DOHH2 (cell line): ENCODE data around the gene TSGA10.

Source experiments
- H3F3A ChIP-seq: fragments of 200-600 bp; sonication (generic), shearing (Covaris generic); 2 replicates; pipeline ENCODE4 v1.6.0; 2016; ENCODE audit warnings: antibody characterized with exemption, mild to moderate bottlenecking; ENCODE audit not compliant: control insufficient read depth, insufficient read depth
- H3K27ac ChIP-seq: fragments of 200-600 bp; sonication (generic); 2 replicates; pipeline ENCODE4 v1.5.1; 2014; ENCODE audit warnings: low read depth, mild to moderate bottlenecking, low read length, moderate library complexity
- H3K27me3 ChIP-seq: fragments of 200-600 bp; sonication (generic); 2 replicates; pipeline ENCODE4 v1.6.1; 2014; ENCODE audit warnings: mild to moderate bottlenecking, low read length, mixed read lengths; ENCODE audit not compliant: control insufficient read depth
- H3K36me3 ChIP-seq: fragments of 200-600 bp; sonication (generic); 2 replicates; pipeline ENCODE4 v1.6.1; 2014; ENCODE audit warnings: mild to moderate bottlenecking, low read length, moderate library complexity, mixed read lengths; ENCODE audit not compliant: control insufficient read depth
- H3K4me1 ChIP-seq: fragments of 200-600 bp; sonication (generic); 2 replicates; pipeline ENCODE4 v1.6.1; 2014; ENCODE audit warnings: mild to moderate bottlenecking, low read length, mixed read lengths; ENCODE audit not compliant: control insufficient read depth
- H3K4me2 ChIP-seq: fragments of 200-600 bp; sonication (generic); 2 replicates; pipeline ENCODE4 v1.6.0; 2014; ENCODE audit warnings: mild to moderate bottlenecking, low read length, moderate library complexity
- H3K4me3 ChIP-seq: fragments of 200-600 bp; sonication (generic); 2 replicates; pipeline ENCODE4 v1.5.1; 2014; ENCODE audit warnings: mild to moderate bottlenecking, low read length, mixed read lengths
- H3K79me2 ChIP-seq: fragments of 200-600 bp; sonication (generic); 2 replicates; pipeline ENCODE4 v1.6.1; 2014; ENCODE audit warnings: mild to moderate bottlenecking, low read length, mixed read lengths; ENCODE audit not compliant: control insufficient read depth
- H3K9me2 ChIP-seq: fragments of 200-600 bp; sonication (generic); replicated peaks from 2 replicates; pipeline ENCODE4 v1.6.1; 2014; ENCODE audit warnings: mild to moderate bottlenecking, low read length, mixed read lengths; ENCODE audit not compliant: control insufficient read depth
- H3K9me3 ChIP-seq: fragments of 200-600 bp; sonication (generic); 2 replicates; pipeline ENCODE4 v1.6.1; 2014; ENCODE audit warnings: antibody characterized with exemption, low read length, mixed read lengths; ENCODE audit not compliant: control insufficient read depth, insufficient read depth
- H4K20me1 ChIP-seq: fragments of 200-600 bp; sonication (generic); 2 replicates; pipeline ENCODE4 v1.6.0; 2014; ENCODE audit warnings: low read depth, mild to moderate bottlenecking, antibody characterized with exemption, low read length, moderate library complexity; ENCODE audit not compliant: control insufficient read depth, insufficient read depth
- CTCF ChIP-seq: fragments of 200-600 bp; sonication (generic); IDR thresholded peaks from one replicate; pipeline ENCODE4 v1.5.1; 2014; ENCODE audit warnings: antibody characterized with exemption, mild to moderate bottlenecking, low read depth, low read length; ENCODE audit not compliant: poor library complexity, severe bottlenecking
- EZH2phosphoT487 ChIP-seq: fragments of 200-600 bp; sonication (generic); IDR thresholded peaks from 2 replicates; pipeline ENCODE4 v1.6.1; 2017; ENCODE audit warnings: borderline replicate concordance, mild to moderate bottlenecking, antibody characterized with exemption, low read length, moderate library complexity, mixed read lengths

The TSGA10 gene

GRCh38 chr2:99150706-99151105 is 4.0 kb downstream of the TSGA10 start:
- no peak overlapping the region for H3K27ac ChIP-seq
- H3K27me3 ChIP-seq: no peaks in the 10 kb centered on the region
- H3K9me2 ChIP-seq: no peaks in the 10 kb centered on the region
- H3F3A ChIP-seq: no peaks in the 10 kb centered on the region
- H3K79me2 ChIP-seq: peaks cover 23% of the 10 kb centered on the region
- no peak for TF ChIP-seq EZH2phosphoT487
- TF ChIP-seq CTCF: no peak
- H4K20me1 ChIP-seq: no peaks in the 10 kb centered on the region
- no peak overlapping the region for H3K4me2 ChIP-seq
- H3K9me3 ChIP-seq: no peaks in the 10 kb centered on the region
- no peak overlapping the region for H3K4me3 ChIP-seq
- peaks cover 3% of the 10 kb centered on the region; the same call in 1 of the 2 replicates for H3K36me3 ChIP-seq
- H3K4me1 ChIP-seq: peaks cover 26% of the 10 kb centered on the region

DNA sequence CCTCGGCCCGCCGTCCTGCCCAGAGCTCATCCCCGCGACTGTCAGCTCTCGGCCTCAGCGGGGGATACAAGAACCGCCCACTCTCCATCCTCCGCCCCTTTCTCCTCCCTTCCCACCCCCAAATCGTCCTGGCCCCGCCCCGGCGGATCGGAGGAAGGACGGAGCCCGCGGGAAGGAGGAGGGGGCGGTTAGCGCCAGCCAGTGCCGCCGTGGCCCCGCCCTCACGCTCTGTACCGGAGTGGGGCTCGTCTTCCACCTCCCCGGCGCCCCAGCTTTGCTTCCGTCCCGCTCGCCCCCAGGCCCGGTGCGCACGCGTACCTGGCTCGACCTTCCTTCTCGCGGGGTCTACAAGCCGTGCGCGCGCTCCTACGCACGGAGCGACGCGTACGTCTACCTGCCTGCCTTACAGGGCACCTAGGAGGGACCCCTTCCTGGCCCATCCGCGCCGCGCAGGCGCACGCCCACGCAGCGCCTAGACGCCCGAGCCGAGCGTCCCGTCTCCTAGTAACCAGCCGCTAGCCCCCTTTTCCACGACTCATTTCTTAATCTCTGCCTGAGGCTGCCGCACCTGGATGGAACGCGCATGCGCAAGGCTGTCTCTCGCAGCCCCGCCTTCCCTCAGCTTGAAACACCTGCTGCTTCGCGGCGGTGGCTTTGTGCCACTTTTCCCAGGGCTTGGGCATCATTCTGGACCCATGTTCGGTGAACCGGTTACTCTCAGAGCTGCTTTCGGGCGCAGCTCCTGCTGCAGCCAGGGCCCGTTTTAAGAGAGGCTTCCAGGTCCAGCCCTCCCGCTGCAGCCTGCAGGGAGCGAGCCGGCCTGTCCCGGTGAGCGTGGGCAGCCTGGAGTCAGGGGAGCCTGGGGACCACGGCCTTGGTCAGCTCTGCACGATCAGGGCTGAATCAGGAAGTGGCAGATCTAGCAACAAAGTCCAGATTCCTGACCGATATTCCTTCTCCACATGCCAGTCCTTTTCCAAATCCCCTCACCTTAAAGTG is 13.3 kb downstream of the TSGA10 start, which contains the start of gene C2orf15:
TSS of gene C2orf15 (plus strand) at position 598 of the 999 bp plus-strand sequence. CDS start 8,852 bp downstream, outside the sequence.
- Histone ChIP-seq H3K4me1 (peaks cover 26% of the 10 kb centered on the region), H3F3A (0 out of 2 replicates have a peak, but pooled peaks cover 4% of the 10 kb centered on the region), H3K27me3 (no peaks in the 10 kb centered on the region), H3K36me3 (no peaks in the 10 kb centered on the region), H3K4me3 (peak within 1 kb of the TSS; percentile 88), H3K27ac (peak within 1 kb of the TSS; percentile 57), H3K4me2 (peak within 1 kb of the TSS; percentile 94), H3K9me2 (no peaks in the 10 kb centered on the region), H4K20me1 (no peaks in the 10 kb centered on the region), H3K79me2 (peaks cover 13% of the 10 kb centered on the region), H3K9me3 (no peaks in the 10 kb centered on the region)
- TF ChIP-seq CTCF (no peak), EZH2phosphoT487 (no peak)

- Histone ChIP-seq H3K27ac (peak overlapping the region; percentile 57), H3K4me1 (peaks cover 26% of the 10 kb centered on the region), H3K4me3 (peak overlapping the region; percentile 88), H3K36me3 (no peaks in the 10 kb centered on the region), H3F3A (0 out of 2 replicates have a peak, but pooled peaks cover 4% of the 10 kb centered on the region), H3K9me3 (no peaks in the 10 kb centered on the region), H3K9me2 (no peaks in the 10 kb centered on the region), H3K79me2 (peaks cover 13% of the 10 kb centered on the region), H3K27me3 (no peaks in the 10 kb centered on the region), H3K4me2 (peak overlapping the region; percentile 94), H4K20me1 (no peaks in the 10 kb centered on the region)
- TF ChIP-seq CTCF (no peak), EZH2phosphoT487 (no peak)
Observed at GRCh38 chr2:99140860-99141109, 14.0 kb downstream of the TSGA10 start.
